WI38 (cell line): ENCODE measurements around the gene NAT16.
"Not testable (repeated sequence)": the region's sequence is repeated elsewhere in the genome, so short reads cannot be mapped to it uniquely, and the experiment has no call there.

Source experiments
- H3K4me3 ChIP-seq: 2 replicates; pipeline ENCODE4 v1.5.1; 2011; ENCODE audit warnings: low read depth, mild to moderate bottlenecking, control low read depth, low read length
- CTCF ChIP-seq: IDR thresholded peaks from 2 replicates; pipeline ENCODE4 v1.5.1; 2012; ENCODE audit warnings: low read depth, mild to moderate bottlenecking, control low read depth, low read length

NAT16 gene

GRCh38 chr7:101200862-101201599, 20.9 kb upstream of the NAT16 start, which contains the start of gene MOGAT3:
TSS of gene MOGAT3 (minus strand) at chr7:101201036. CDS start at chr7:101200854, 182 bp downstream.
- no peak for TF ChIP-seq CTCF
- no peak within 1 kb of the TSS for H3K4me3 ChIP-seq

- TF ChIP-seq CTCF, result no peak
Measured at GRCh38 chr7:101200504-101200861, 20.4 kb upstream of the NAT16 start.

GRCh38 chr7:101199522-101199921, 19.4 kb upstream of the NAT16 start:
- H3K4me3 ChIP-seq, result not testable (repeated sequence)

More at GRCh38 chr7:101200504-101200861, 20.4 kb upstream of the NAT16 start:
- no peak overlapping the region for H3K4me3 ChIP-seq

- H3K4me3 ChIP-seq, result no peak overlapping the region
Measured at GRCh38 chr7:101198476-101198875, 18.4 kb upstream of the NAT16 start.

GRCh38 chr7:101197991-101198390, 17.9 kb upstream of the NAT16 start:
- H3K4me3 ChIP-seq, result no peak overlapping the region
- no peak for TF ChIP-seq CTCF

More at GRCh38 chr7:101198476-101198875, 18.4 kb upstream of the NAT16 start:
- no peak for TF ChIP-seq CTCF

- no peak overlapping the region for H3K4me3 ChIP-seq
- TF ChIP-seq CTCF, result no peak
Measured at GRCh38 chr7:101195884-101196283, 15.8 kb upstream of the NAT16 start.

GRCh38 chr7:101189109-101189508, 9.0 kb upstream of the NAT16 start:
- H3K4me3 ChIP-seq, result no peak overlapping the region
- TF ChIP-seq CTCF, result no peak
